PC-3 (cell line): ENCODE measurements around the gene L3MBTL2. TPM values are rescaled to one million over a fixed set of nuclear protein-coding genes. Genes with fewer than 3 reads are reported as not detected.

Experiments
- ATAC-seq: fragments of 200-7000 bp; cut with Tn5 transposase; 2 replicates; pipeline ENCODE4 v1.9.1; 2020; ENCODE audit warnings: mild to moderate bottlenecking, moderate library complexity
- BruUV-seq: library from RNA; stranded (reverse); fragments of 400-500 nt; replicated peaks from 2 replicates; lab custom pipeline; 2021; lab: Mats Ljungman, UMichigan
- CTCF ChIA-PET: fragments of 300-600 bp; sonication (Branson Sonifier 250); formaldehyde crosslinking; loops from one replicate; lab custom pipeline; 2022; ENCODE audit warnings: antibody characterized with exemption; lab: Charles Lee
- POLR2A ChIA-PET: fragments of 300-600 bp; sonication (Branson Sonifier 250); formaldehyde crosslinking; loops from one replicate; lab custom pipeline; 2022; ENCODE audit warnings: antibody characterized with exemption; ENCODE audit not compliant: unreplicated experiment; lab: Charles Lee
- DNase-seq: peaks from one replicate; pipeline ENCODE4 v3.0.0-alpha.2; 2015
- H2AFZ ChIP-seq: fragments of 300-600 bp; sonication (generic); 2 replicates; pipeline ENCODE4 v1.6.0; 2016; ENCODE audit warnings: antibody characterized with exemption, low read length
- H3F3A ChIP-seq: fragments of 300-600 bp; sonication (generic); one replicate; pipeline ENCODE4 v1.6.0; 2017; ENCODE audit warnings: antibody characterized with exemption, low read length, control low read depth, mild to moderate bottlenecking; ENCODE audit not compliant: unreplicated experiment
- H3K27ac ChIP-seq: fragments of 300-600 bp; sonication (generic); 2 replicates; pipeline ENCODE4 v1.5.1; 2016; ENCODE audit warnings: mild to moderate bottlenecking, low read length
- H3K27me3 ChIP-seq: fragments of 300-600 bp; sonication (generic); 2 replicates; pipeline ENCODE4 v1.6.1; 2016; ENCODE audit warnings: low read length, mixed read lengths
- H3K36me3 ChIP-seq: fragments of 300-600 bp; sonication (generic); 2 replicates; pipeline ENCODE4 v1.6.1; 2016; ENCODE audit warnings: low read depth, mixed run types, low read length, mixed read lengths
- H3K4me1 ChIP-seq: fragments of 300-600 bp; sonication (generic); 2 replicates; pipeline ENCODE4 v1.5.1; 2016; ENCODE audit warnings: low read length; ENCODE audit not compliant: insufficient read depth
- H3K4me2 ChIP-seq: fragments of 300-600 bp; sonication (generic); 2 replicates; pipeline ENCODE4 v1.6.0; 2016; ENCODE audit warnings: low read length
- H3K4me3 ChIP-seq: fragments of 300-600 bp; sonication (generic); 2 replicates; pipeline ENCODE4 v1.5.1; 2016; ENCODE audit warnings: mild to moderate bottlenecking, low read length, mixed read lengths
- H3K79me2 ChIP-seq: fragments of 300-600 bp; sonication (generic); 2 replicates; pipeline ENCODE4 v1.6.1; 2017; ENCODE audit warnings: low read length, mixed read lengths
- H3K9ac ChIP-seq: fragments of 300-600 bp; sonication (generic); 2 replicates; pipeline ENCODE4 v1.6.0; 2016; ENCODE audit warnings: mild to moderate bottlenecking, low read length
- H3K9me2 ChIP-seq: fragments of 300-600 bp; sonication (generic); replicated peaks from 2 replicates; pipeline ENCODE4 v1.6.1; 2016; ENCODE audit warnings: mixed run types, low read length, mixed read lengths
- H3K9me3 ChIP-seq: fragments of 300-600 bp; sonication (generic); 2 replicates; pipeline ENCODE4 v1.6.1; 2016; ENCODE audit warnings: low read length, mixed read lengths
- H4K20me1 ChIP-seq: fragments of 300-600 bp; sonication (generic); 2 replicates; pipeline ENCODE4 v1.6.1; 2016; ENCODE audit warnings: low read length, mixed read lengths
- EZH2 ChIP-seq: fragments of 300-600 bp; sonication (generic); IDR thresholded peaks from one replicate; pipeline ENCODE4 v1.6.1; 2017; ENCODE audit warnings: antibody characterized with exemption, mild to moderate bottlenecking, low read length; ENCODE audit not compliant: unreplicated experiment
- EZH2phosphoT487 ChIP-seq: fragments of 300-600 bp; sonication (generic); IDR thresholded peaks from 2 replicates; pipeline ENCODE4 v1.6.1; 2018; ENCODE audit warnings: mild to moderate bottlenecking, antibody characterized with exemption, low read length, borderline replicate concordance
- intact Hi-C: fragments of 100-400 bp; cut with micrococcal nuclease; formaldehyde crosslinking; loops from 2 replicates; pipeline ENCODE4 v1.9.0; 2023
- total RNA-seq: library from RNA; depleted of rRNA; stranded (reverse); fragments of >200 nt; gene quantifications from 2 replicates; pipeline ENCODE4 v1.2.3, GENCODE V29; 2014
- TF ChIP-seq, protein P1 (sequence below): fragments of 300-600 bp; sonication (generic); conservative IDR thresholded peaks from 2 replicates; pipeline ENCODE4 v1.5.1; 2017; ENCODE audit warnings: antibody characterized with exemption, low read depth, mild to moderate bottlenecking, low read length

The L3MBTL2 gene
- total RNA-seq, 1 experiment from 2014 or later: 22.7 TPM

GRCh38 chr22:41239443-41240128 is 34.5 kb downstream of the L3MBTL2 start:
- Histone ChIP-seq H3K27me3 (no peaks in the 10 kb centered on the region), H2AFZ (no peak overlapping the region), H3K4me1 (0 out of 2 replicates have a peak, but pooled peaks cover 3% of the 10 kb centered on the region), H3K79me2 (no peaks in the 10 kb centered on the region), H3K9me2 (no peaks in the 10 kb centered on the region), H3K4me2 (no peak overlapping the region), H3K36me3 (no peaks in the 10 kb centered on the region), H3K4me3 (no peak overlapping the region), H3K9ac (no peak overlapping the region), H3F3A (no peaks in the 10 kb centered on the region), H3K9me3 (no peaks in the 10 kb centered on the region), H4K20me1 (no peaks in the 10 kb centered on the region), H3K27ac (no peak overlapping the region)
- no TSS peak for BruUV-seq
- ChIA-PET POLR2A (no interaction called here), CTCF (no interaction called here)
- no peak for DNase-seq
- TF ChIP-seq EZH2 (no peak), EZH2phosphoT487 (no peak)
- TF ChIP-seq, protein P1, sequence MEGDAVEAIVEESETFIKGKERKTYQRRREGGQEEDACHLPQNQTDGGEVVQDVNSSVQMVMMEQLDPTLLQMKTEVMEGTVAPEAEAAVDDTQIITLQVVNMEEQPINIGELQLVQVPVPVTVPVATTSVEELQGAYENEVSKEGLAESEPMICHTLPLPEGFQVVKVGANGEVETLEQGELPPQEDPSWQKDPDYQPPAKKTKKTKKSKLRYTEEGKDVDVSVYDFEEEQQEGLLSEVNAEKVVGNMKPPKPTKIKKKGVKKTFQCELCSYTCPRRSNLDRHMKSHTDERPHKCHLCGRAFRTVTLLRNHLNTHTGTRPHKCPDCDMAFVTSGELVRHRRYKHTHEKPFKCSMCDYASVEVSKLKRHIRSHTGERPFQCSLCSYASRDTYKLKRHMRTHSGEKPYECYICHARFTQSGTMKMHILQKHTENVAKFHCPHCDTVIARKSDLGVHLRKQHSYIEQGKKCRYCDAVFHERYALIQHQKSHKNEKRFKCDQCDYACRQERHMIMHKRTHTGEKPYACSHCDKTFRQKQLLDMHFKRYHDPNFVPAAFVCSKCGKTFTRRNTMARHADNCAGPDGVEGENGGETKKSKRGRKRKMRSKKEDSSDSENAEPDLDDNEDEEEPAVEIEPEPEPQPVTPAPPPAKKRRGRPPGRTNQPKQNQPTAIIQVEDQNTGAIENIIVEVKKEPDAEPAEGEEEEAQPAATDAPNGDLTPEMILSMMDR: no peak
- no peak for ATAC-seq
- intact Hi-C loops: no loop called here

DNA sequence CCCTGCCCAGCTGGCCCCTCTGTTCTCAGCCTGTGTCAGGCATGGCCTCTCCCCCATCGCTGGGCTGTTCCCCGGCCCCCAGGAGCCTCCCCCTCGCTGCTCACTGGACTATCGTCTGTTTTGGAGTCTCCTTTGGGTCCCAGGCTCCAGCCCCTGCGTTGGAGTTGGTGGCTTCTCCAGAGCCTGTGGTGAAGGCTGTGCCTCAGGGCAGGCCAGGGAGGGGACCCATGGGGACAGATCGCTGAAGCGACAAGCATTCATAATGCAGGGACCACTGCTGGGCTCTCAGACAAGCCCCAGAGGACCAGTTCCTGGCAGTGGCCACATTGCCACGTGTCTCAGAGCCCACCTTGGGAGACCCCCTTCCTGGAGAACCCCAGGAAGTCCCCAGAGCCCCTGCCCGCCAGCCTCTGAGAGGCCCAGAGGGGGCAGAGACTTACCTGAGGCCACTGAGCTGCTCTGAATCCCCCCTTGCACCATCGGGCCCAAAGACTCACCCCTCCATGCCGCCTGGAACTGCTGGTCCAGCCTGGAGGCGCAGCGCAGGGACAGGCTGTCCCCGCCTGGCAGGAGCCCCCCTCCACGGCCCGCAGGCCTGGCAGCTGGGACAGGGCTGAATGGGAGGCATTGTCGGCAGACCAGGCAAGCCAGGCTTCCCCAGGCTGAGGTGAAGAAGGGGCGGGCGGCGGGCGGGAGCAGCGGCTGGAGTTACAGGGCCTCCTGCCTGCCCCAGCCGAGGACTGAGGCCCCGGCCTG is 35.4 kb downstream of the L3MBTL2 start, which contains the start of gene CHADL:
TSS of gene CHADL (minus strand) at position 555 of the 756 bp plus-strand sequence. CDS start at position 505, 50 bp downstream.
- H2AFZ ChIP-seq: no peak within 1 kb of the TSS
- H3K9ac ChIP-seq: no peak within 1 kb of the TSS
- no TSS peak for BruUV-seq
- H3K36me3 ChIP-seq: no peaks in the 10 kb centered on the region
- POLR2A ChIA-PET: no interaction called here
- intact Hi-C loops: no loop called here
- no peaks in the 10 kb centered on the region for H3K79me2 ChIP-seq
- H3K9me2 ChIP-seq: no peaks in the 10 kb centered on the region
- no peak within 1 kb of the TSS for H3K4me2 ChIP-seq
- no peak for ATAC-seq
- H3K9me3 ChIP-seq: no peaks in the 10 kb centered on the region
- 0 out of 2 replicates have a peak, but pooled peaks cover 3% of the 10 kb centered on the region for H3K4me1 ChIP-seq
- CTCF ChIA-PET: no interaction called here
- H3F3A ChIP-seq: no peaks in the 10 kb centered on the region
- H4K20me1 ChIP-seq: no peaks in the 10 kb centered on the region
- no peak within 1 kb of the TSS for H3K4me3 ChIP-seq
- H3K27ac ChIP-seq: no peak within 1 kb of the TSS
- no peaks in the 10 kb centered on the region for H3K27me3 ChIP-seq
- TF ChIP-seq, protein P1: no peak
- TF ChIP-seq EZH2 (no peak), EZH2phosphoT487 (no peak)
- no peak for DNase-seq
